Activated T-helper 1 cell treated with anti-CD3 and anti-CD28 coated beads, Interleukin-2, amount 50 U/mL, for 16 hours (primary cell): ENCODE results near the gene VAMP5.
A peak's percentile ranks its signal among the peaks of the same experiment; 100 is the strongest.
"Not testable (repeated sequence)": the region's sequence is repeated elsewhere in the genome, so short reads cannot be mapped to it uniquely, and the experiment has no call there.

Source experiments
- DNase-seq, 2 donors: peaks; one replicate each; pipeline ENCODE4 v3.0.0-alpha.2; 2020; ENCODE audit warnings: low read depth in 1 of 2, low spot score in 1 of 2

VAMP5 gene

GRCh38 chr2:85584354-85584856, at the start of gene VAMP5:
TSS of gene VAMP5 (plus strand) at chr2:85584431. CDS start at chr2:85584491, 60 bp downstream.
- no peak for DNase-seq

- DNase-seq: no peak
These were observed 49.4 kb upstream of the VAMP5 start for GRCh38 chr2:85534881-85535280.

- DNase-seq: no peak
These were observed 47.8 kb upstream of the VAMP5 start for GRCh38 chr2:85536479-85536878.

- DNase-seq: peak in 1 of 2 donors; percentile 15
These were observed 46.4 kb upstream of the VAMP5 start for GRCh38 chr2:85537600-85538506.

GRCh38 chr2:85538507-85539360, 45.5 kb upstream of the VAMP5 start, which contains the start of gene MAT2A:
TSS of gene MAT2A (plus strand) at chr2:85539168. CDS start at chr2:85539288, 120 bp downstream.
- DNase-seq: peak; percentile 71 to 85

- peak; percentile 46 to 68 for DNase-seq
These were observed 44.7 kb upstream of the VAMP5 start for GRCh38 chr2:85539361-85540132.

- no peak for DNase-seq
These were observed 44.0 kb upstream of the VAMP5 start for GRCh38 chr2:85540133-85540648.

GRCh38 chr2:85541262-85541661, 43.0 kb upstream of the VAMP5 start:
- DNase-seq: no peak

- no peak for DNase-seq
These were observed 42.3 kb upstream of the VAMP5 start for GRCh38 chr2:85541753-85542457.

- DNase-seq: no peak
These were observed 41.5 kb upstream of the VAMP5 start for GRCh38 chr2:85542777-85543176.

- not testable (repeated sequence) for DNase-seq
These were observed 40.0 kb upstream of the VAMP5 start for GRCh38 chr2:85544254-85544691.

GRCh38 chr2:85544915-85545779, 39.1 kb upstream of the VAMP5 start:
- DNase-seq: not testable (repeated sequence)

- no peak for DNase-seq
These were observed 38.4 kb upstream of the VAMP5 start for GRCh38 chr2:85545780-85546240.

- DNase-seq: no peak
These were observed 37.0 kb upstream of the VAMP5 start for GRCh38 chr2:85547089-85547858.

GRCh38 chr2:85547859-85548607, 36.2 kb upstream of the VAMP5 start:
- no peak for DNase-seq

GRCh38 chr2:85548608-85548900, 35.7 kb upstream of the VAMP5 start:
- no peak for DNase-seq

- no peak for DNase-seq
These were observed 35.1 kb upstream of the VAMP5 start for GRCh38 chr2:85549095-85549494.

- DNase-seq: no peak
These were observed 34.4 kb upstream of the VAMP5 start for GRCh38 chr2:85549826-85550225.
